GM19238 (cell line): ENCODE data around the gene INKA2.

Experiments used
- DNase-seq: peaks from one replicate; pipeline ENCODE4 v3.0.0; 2011; ENCODE audit warnings: low spot score; ENCODE audit not compliant: insufficient read length

Gene INKA2

DNA sequence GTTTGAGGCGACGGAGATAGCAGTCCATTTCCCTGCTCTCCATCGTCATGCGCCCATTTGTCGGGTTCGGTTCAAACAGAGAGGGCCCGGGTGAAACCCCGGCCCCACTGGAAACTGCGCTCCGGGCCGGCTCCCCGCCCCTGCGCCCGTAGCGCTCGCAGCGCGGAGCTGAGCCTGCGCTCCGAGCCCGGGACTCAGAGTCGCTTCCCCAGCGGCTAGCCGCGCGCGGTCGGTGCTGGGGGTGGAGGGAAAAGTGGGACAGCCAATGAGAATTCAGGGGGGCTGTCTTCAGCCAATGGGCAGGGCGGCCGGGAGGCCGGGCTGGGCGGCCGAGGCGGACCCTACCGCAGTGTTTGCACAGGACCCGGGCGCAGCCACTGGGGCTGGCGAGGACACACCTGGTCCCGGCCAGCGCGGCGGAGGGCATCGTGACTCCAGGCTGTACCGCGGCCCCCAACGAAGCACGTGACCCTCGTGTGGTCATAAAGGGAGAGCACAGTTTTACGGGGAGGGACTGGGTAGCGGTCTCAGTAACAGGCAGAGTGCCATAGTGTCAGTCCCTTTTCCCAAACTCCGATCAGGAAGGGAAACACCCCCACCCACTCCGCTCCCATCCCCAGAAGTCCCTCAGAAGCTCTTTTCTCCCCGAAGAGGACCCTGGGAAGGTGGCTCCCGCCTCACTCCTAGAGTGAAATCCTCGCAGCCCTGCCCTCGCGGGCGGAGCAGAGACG lies at the start of gene INKA2:
INKA2 (minus strand) TSS at position 202 of the 731 bp plus-strand sequence; CDS start at position 49, 153 bp downstream.
- DNase-seq = peak; percentile 78

DNA sequence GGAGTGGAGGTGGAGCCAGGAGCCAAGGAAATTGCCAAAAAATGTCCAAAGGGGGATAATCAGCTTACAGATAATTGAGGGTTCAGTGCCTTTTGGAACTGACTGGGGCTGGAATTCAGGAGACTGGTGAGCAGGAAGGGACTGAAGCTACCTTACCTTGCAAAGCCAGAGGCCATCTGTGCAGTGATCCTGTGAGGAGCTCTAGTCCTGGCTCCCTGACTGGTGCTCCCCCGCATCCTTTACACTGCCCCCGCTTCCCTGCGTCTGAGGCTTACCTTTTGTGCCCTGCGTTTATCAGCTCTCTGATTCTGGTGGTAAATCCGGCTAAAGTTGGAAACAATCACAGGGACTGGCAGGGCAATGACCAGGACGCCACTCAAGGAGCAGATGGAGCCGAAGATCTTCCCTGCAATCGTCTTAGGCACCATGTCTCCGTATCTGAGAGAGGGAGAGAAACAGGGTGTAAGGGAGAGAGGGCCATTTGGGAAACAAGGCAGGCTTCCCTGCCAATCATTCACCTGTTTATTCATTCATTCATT lies 47.5 kb upstream of the INKA2 start:
- no peak for DNase-seq

DNA sequence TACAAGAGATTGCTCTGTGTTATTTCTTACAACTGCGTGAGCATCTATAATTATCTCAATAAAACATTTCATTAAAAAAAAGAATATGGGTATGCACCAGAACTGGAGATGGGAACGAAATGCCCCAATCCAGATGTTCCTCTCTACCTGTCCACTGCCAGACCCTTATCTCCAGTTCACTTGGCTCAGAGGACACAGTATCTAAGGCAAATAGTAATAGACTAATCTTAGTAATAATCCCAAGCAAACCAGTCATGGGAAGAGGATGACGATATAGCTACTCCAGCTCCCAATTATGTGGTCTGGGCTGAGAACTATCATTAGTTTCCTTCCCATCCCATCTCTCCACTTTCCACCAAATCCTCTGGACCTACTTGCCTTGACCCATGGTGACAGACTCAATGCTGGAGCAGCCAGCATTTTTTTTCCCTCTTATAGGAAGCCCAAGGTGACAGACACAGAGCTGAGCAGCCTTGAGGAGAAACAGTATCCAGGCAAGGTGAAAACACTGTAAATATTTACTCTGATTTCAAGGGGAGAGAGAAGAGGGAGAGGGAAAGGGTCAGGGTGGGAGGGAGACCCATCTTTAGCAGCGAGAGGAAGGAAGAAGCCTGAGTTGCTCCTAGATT lies 45.2 kb upstream of the INKA2 start:
- no peak for DNase-seq

GRCh38 chr1:111779546-111779945 lies 40.4 kb upstream of the INKA2 start:
- no peak for DNase-seq

- DNase-seq = no peak
Measured at GRCh38 chr1:111778541-111779051, 39.4 kb upstream of the INKA2 start.

DNA sequence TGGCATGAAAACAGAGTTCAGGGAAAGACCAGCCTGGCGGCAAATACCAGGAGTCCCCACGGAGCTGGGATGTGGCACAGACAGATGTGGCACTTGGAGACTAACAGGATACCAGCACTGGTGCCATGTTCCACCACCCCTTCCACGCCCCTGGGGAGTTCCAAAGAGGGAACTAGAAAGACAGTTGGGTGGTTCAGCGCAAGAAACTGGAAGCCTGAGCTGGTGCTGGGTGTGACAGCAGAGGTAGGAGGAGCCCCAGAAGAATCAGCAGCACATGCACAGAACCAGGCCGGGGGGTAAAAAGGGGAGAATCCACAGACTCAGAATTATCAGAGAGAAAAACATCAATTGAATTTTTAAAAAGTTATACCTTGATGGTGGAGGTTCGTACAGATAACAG lies 38.9 kb upstream of the INKA2 start:
- DNase-seq = no peak

DNA sequence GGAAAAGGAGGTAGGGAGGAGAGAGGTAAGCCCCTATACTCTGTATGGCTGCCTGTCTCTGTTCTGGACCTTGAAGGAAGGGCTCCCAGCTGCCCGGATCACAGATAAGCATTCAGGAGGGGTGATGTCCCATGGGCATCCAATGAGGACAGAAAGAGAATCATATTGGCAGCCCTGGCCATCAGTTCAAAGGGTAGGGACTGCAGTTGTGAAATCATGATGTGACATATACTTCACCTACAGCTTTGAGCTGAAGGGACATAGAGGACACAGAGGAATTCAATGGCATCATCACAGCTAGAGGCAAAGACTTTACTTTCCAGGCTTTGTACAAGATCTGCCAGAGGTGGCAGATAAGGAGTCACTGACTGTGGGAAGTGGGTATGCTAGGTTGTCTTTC lies 38.1 kb upstream of the INKA2 start:
- no peak for DNase-seq

GRCh38 chr1:111776861-111777260 lies 37.7 kb upstream of the INKA2 start:
- no peak for DNase-seq

- DNase-seq = no peak
Measured at GRCh38 chr1:111776391-111776790, 37.2 kb upstream of the INKA2 start.

GRCh38 chr1:111775966-111776365 lies 36.8 kb upstream of the INKA2 start:
- DNase-seq = no peak

GRCh38 chr1:111770916-111771315 lies 31.7 kb upstream of the INKA2 start:
- DNase-seq = no peak

GRCh38 chr1:111769517-111770146 lies 30.4 kb upstream of the INKA2 start:
- peak; percentile 25 for DNase-seq

DNA sequence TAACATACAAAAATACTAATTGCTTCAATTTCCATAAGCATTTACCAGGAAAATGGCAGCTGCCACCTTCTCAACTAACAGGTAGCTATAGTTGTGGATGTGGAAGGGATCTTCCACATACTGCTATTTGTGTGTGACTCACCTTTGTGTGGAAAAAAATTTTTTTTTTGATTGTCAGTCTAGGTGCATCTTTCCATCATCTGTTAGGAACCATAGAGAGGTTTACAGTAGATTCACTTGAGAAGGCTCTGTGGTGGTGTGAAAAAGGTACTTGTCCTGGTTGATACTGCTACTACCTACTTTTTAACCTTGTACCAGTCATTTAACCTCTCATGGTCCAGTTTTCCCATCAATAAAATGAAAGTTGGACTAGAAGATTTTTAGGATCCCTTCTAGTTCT lies 29.4 kb upstream of the INKA2 start:
- no peak for DNase-seq

GRCh38 chr1:111768023-111768422 lies 28.8 kb upstream of the INKA2 start:
- DNase-seq = no peak

DNA sequence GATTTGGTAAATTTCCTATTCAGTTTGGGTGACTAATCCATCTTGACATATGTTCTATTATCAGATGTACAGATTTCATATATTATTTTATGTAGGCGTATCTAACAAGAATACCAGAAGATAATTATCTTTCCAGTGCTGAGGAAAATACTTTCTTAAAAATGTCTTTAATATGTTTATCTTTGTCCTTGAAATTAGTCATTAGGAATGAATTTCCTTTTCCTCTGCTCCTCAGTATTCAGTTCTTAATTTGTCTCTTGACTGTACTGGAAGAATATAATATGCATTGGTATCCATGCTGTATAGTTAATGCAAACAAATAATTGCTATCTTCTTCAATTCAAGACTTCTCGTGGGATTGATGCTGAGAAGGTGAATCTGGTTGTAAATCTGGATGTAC lies 23.1 kb upstream of the INKA2 start:
- DNase-seq = no peak

- DNase-seq = no peak
Measured at GRCh38 chr1:111761717-111762116, 22.5 kb upstream of the INKA2 start.

GRCh38 chr1:111758373-111758772 lies 19.2 kb upstream of the INKA2 start:
- no peak for DNase-seq

- DNase-seq = no peak
Measured at GRCh38 chr1:111756124-111756513, 16.9 kb upstream of the INKA2 start.

DNA sequence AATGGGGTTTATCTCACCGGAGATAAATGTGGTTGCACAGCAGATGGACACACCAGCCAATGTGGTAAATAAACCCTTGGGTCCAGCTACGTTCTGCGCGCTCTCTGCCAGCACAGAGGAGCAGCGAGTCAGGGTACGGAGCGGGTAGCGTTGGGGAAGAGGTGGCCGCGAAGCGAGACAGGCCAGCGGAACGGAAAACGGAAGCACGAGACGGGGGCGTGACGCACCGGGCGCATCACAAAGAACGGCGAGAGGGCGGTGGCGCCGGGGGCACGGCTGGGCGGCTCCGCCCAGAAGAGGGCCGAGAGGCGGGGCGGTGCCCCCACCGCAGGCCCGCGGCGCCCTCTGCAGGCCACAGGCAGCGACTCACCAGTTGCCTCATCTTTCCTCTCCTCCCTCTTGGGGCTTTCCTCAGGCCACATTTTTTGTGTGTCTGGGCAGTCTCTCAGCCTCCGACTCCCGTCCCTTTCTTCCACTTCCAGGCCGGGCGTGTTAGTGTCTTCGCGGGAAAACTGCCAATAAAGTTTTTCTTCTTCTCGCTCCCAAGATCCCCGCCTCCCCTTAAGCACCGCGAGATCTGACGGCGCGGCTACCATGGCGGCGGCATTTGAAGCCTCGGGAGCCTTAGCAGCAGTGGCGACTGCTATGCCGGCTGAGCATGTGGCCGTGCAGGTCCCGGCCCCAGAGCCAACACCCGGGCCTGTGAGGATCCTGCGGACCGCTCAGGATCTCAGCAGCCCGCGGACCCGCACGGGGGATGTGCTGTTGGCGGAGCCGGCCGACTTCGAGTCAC lies 16.3 kb upstream of the INKA2 start, which contains the start of gene DDX20:
DDX20 (plus strand) TSS at position 571 of the 793 bp plus-strand sequence; CDS start at position 595, 24 bp downstream.
- DNase-seq = peak; percentile 92

DNA sequence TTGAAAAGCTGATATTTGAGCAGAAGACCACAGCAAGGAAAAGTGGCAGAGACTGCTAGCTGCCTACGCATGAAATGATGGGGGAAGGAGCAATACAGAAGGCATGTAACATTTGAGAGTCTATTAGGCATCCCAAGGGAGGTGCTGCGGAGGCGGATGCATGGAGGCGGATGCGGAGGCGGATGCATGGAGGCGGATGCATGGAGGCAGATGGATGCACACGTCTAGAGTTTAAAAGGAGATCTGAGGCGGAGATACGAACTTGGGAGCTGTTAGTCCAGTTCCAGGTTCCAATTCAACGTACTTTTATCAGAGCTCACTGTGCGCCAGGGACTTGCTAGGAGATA lies 15.8 kb upstream of the INKA2 start:
- DNase-seq = peak; percentile 33

DNA sequence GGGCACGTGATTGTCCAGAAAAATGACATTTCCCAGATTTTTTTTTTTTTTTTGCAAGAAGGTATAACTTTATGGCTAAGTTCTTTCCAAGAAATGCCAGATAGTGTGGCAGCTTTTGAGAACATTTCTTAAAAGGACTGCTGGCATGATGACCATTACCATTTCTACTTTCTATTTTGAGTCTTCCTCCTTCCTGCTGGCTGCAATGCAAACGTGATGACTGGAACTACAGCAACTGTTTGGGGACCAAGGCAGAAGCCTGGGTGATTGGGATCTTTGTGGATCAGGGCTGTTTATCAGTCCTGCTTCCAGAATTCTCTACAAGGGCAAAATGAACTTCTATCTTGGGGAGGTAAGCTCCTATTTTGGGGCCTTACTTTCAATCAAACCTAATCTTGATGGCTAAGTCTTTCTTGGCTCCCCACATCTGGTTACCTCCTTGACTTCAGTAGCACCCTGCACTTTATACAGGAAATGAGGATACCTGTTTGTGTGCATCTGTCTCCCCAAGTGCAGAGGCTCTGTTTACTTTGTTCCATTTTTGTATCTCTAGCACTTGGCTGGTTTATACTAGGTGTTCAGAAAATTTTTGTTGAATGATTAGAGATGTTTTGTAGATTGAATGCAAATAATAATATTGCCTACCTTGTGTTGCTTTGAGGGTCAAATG lies 12.8 kb upstream of the INKA2 start:
- DNase-seq = no peak
